ENCODE measurements around the gene GMPR. TPM values are rescaled to one million over a fixed set of nuclear protein-coding genes. Genes with fewer than 3 reads are reported as not detected.
A peak's percentile ranks its signal among the peaks of the same experiment; 100 is the strongest.

Gene GMPR
- total RNA-seq, 4 donors from 2014 or later: 0.53 to 6.3 (median 1.6) TPM

- Histone ChIP-seq H3K9me3 (no peaks in the 10 kb centered on the region), H3K27me3 (no peaks in the 10 kb centered on the region), H3K27ac (peak overlapping the region; percentile 67 to 89 (median 85)), H3K4me3 (peak overlapping the region; percentile 5 to 52 (median 18)), H3K36me3 (peaks cover 0 to 7% (median 0%) of the 10 kb centered on the region in 3 donors), H3K4me1 (peaks cover 16 to 71% (median 44%) of the 10 kb centered on the region in 3 donors)
- TF ChIP-seq POLR2A (IDR thresholded peaks at IDR 0.05) (no peak), CTCF (IDR thresholded peaks at IDR 0.05) (no peak)
- intact Hi-C loops (cut with DNase I): no loop called here
- WGBS, 2 donors: 67 to 72% methylated on average over 16 to 21 of the region's 21 CpGs
- no peak for DNase-seq
These were observed 82.3 kb downstream of the GMPR start for GRCh38 chr6:16320533-16321340.

- Histone ChIP-seq H3K36me3 (peaks cover 0 to 13% (median 0%) of the 10 kb centered on the region in 3 donors), H3K27ac (peak overlapping the region; percentile 67 to 89 (median 85)), H3K4me3 (no peak overlapping the region), H3K27me3 (no peaks in the 10 kb centered on the region), H3K9me3 (no peaks in the 10 kb centered on the region), H3K4me1 (peaks cover 16 to 71% (median 44%) of the 10 kb centered on the region in 3 donors)
- 71 to 89% methylated on average over 6 of the region's 7 CpGs for WGBS, 2 donors
- no peak for DNase-seq
- intact Hi-C loops (cut with DNase I): no loop called here
- TF ChIP-seq POLR2A (IDR thresholded peaks at IDR 0.05): no peak
- no peak for TF ChIP-seq CTCF (IDR thresholded peaks at IDR 0.05)
These were observed 82.9 kb downstream of the GMPR start for GRCh38 chr6:16321341-16321710.

GRCh38 chr6:16321826-16322225, 83.4 kb downstream of the GMPR start:
- Histone ChIP-seq H3K36me3 (peaks cover 0 to 18% (median under 1%) of the 10 kb centered on the region in 3 donors), H3K4me3 (no peak overlapping the region), H3K9me3 (no peaks in the 10 kb centered on the region), H3K4me1 (peaks cover 16 to 70% (median 44%) of the 10 kb centered on the region in 3 donors), H3K27me3 (no peaks in the 10 kb centered on the region), H3K27ac (no peak overlapping the region)
- TF ChIP-seq CTCF (IDR thresholded peaks at IDR 0.05) (no peak), POLR2A (IDR thresholded peaks at IDR 0.05) (no peak)
- no peak for DNase-seq
- 93 to 98% methylated on average over 11 of the region's 11 CpGs for WGBS, 2 donors
- intact Hi-C loops (cut with DNase I): no loop called here

- H3K36me3 ChIP-seq: peaks cover 3 to 27% (median 10%) of the 10 kb centered on the region in 3 donors
- no peaks in the 10 kb centered on the region for H3K27me3 ChIP-seq
- no peak for DNase-seq
- no peak overlapping the region for H3K4me3 ChIP-seq
- H3K9me3 ChIP-seq: no peaks in the 10 kb centered on the region
- intact Hi-C loops (cut with DNase I): no loop called here
- WGBS, 2 donors: 19 to 36% methylated on average over 8 to 9 of the region's 11 CpGs
- TF ChIP-seq POLR2A (IDR thresholded peaks at IDR 0.05) (peak in 1 of 4 donors; percentile 21), CTCF (IDR thresholded peaks at IDR 0.05) (peak in 1 of 6 experiments; percentile 6)
- H3K4me1 ChIP-seq: peaks cover 16 to 60% (median 44%) of the 10 kb centered on the region in 3 donors
- H3K27ac ChIP-seq: peak overlapping the region; percentile 53 to 71 (median 67)
These were observed 84.4 kb downstream of the GMPR start for GRCh38 chr6:16322666-16323312.

- no peak for DNase-seq
- Histone ChIP-seq H3K4me1 (peaks cover 16 to 46% (median 31%) of the 10 kb centered on the region in 3 donors), H3K27ac (no peak overlapping the region), H3K4me3 (no peak overlapping the region), H3K9me3 (no peaks in the 10 kb centered on the region), H3K36me3 (peaks cover 6 to 33% (median 11%) of the 10 kb centered on the region in 3 donors), H3K27me3 (no peaks in the 10 kb centered on the region)
- WGBS, 2 donors: 96 to 100% methylated on average over 2 of the region's 2 CpGs
- TF ChIP-seq POLR2A (IDR thresholded peaks at IDR 0.05) (no peak), CTCF (IDR thresholded peaks at IDR 0.05) (no peak)
- intact Hi-C loops (cut with DNase I): no loop called here
These were observed 85.8 kb downstream of the GMPR start for GRCh38 chr6:16324184-16324583.

Data from esophagus squamous epithelium (tissue), 5 donors.